RWPE2 (cell line): ENCODE measurements around the gene FMN1.

ENCODE experiments used
- ATAC-seq: fragments of 200-7000 bp; cut with Tn5 transposase; 3 replicates; pipeline ENCODE4 v1.9.1; 2021; ENCODE audit warnings: low read depth
- DNase-seq: peaks from one replicate; pipeline ENCODE4 v3.0.0-alpha.2; 2020; ENCODE audit warnings: low spot score
- H3K27ac ChIP-seq: fragments of 450-650 bp; 2 replicates; pipeline ENCODE4 v1.5.1; 2017; ENCODE audit warnings: mild to moderate bottlenecking; ENCODE audit not compliant: poor library complexity, severe bottlenecking
- H3K27me3 ChIP-seq: fragments of 250-450 bp; sonication (Bioruptor Pico); 2 replicates; pipeline ENCODE4 v1.5.1; 2021; ENCODE audit warnings: mild to moderate bottlenecking, moderate library complexity; ENCODE audit not compliant: insufficient read depth, poor library complexity, severe bottlenecking
- H3K36me3 ChIP-seq: fragments of 250-450 bp; sonication (Bioruptor Pico); 2 replicates; pipeline ENCODE4 v1.5.1; 2020; ENCODE audit warnings: low read depth, mild to moderate bottlenecking, moderate library complexity
- H3K4me1 ChIP-seq: fragments of 250-450 bp; sonication (Bioruptor Pico); 2 replicates; pipeline ENCODE4 v1.5.1; 2021; ENCODE audit warnings: mild to moderate bottlenecking, moderate library complexity; ENCODE audit not compliant: insufficient read depth, poor library complexity, severe bottlenecking
- H3K4me3 ChIP-seq: fragments of 250-450 bp; sonication (Bioruptor Pico); 2 replicates; pipeline ENCODE4 v1.5.1; 2021; ENCODE audit warnings: mild to moderate bottlenecking, moderate library complexity; ENCODE audit not compliant: severe bottlenecking
- H3K9me3 ChIP-seq: fragments of 250-450 bp; sonication (Bioruptor Pico); 2 replicates; pipeline ENCODE4 v1.5.1; 2021; ENCODE audit warnings: mild to moderate bottlenecking, moderate library complexity; ENCODE audit not compliant: severe bottlenecking
- CTCF ChIP-seq: fragments of 450-650 bp; IDR thresholded peaks from one replicate; pipeline ENCODE4 v1.5.1; 2017; ENCODE audit warnings: mild to moderate bottlenecking, moderate library complexity; ENCODE audit not compliant: poor library complexity, severe bottlenecking

Gene FMN1

GRCh38 chr15:32718821-32719716 is 475.4 kb downstream of the FMN1 start:
- peak; percentile 68 for DNase-seq
- Histone ChIP-seq H3K4me1 (no peaks in the 10 kb centered on the region), H3K27ac (no peak overlapping the region), H3K4me3 (peak overlapping the region; percentile 28), H3K27me3 (peaks cover 64% of the 10 kb centered on the region), H3K9me3 (no peaks in the 10 kb centered on the region), H3K36me3 (no peaks in the 10 kb centered on the region)
- peak; percentile 63 for ATAC-seq
- no peak for TF ChIP-seq CTCF

DNA sequence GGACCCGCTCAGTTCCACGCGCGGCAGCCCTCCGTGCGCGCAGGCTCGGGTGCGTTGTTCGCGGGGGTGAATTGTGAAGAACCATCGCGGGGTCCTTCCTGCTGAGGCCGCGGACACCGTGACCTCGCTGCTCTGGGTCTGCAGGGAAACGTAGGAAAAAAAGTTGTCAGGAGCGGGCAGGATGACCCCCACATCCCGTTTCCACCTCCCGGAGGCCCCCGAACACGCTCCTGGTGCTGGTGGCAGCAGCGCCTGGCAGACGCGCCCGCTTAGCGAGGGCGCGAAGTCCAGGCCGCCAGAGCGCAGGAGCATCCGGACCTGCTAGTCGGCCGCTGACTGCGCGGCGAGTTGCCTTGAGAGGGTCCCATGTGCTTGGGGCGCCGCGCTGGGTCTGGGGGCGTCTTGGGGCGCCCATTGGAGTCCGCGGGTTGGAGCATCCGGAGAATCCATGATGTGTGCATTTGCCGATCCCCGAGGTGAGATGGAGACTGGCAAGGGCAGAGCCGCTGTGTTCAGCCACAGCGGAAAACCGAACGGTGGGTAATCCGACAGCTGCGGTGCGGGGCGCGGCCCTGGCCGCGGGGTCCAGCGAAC is 476.2 kb downstream of the FMN1 start:
- Histone ChIP-seq H3K36me3 (no peaks in the 10 kb centered on the region), H3K4me3 (peak overlapping the region; percentile 28), H3K9me3 (no peaks in the 10 kb centered on the region), H3K27ac (no peak overlapping the region), H3K4me1 (no peaks in the 10 kb centered on the region), H3K27me3 (peaks cover 64% of the 10 kb centered on the region)
- TF ChIP-seq CTCF = no peak
- DNase-seq (peak; percentile 69), ATAC-seq (peak; percentile 43)

GRCh38 chr15:32717426-32718226 is 476.9 kb downstream of the FMN1 start, which contains the start of gene GREM1:
GREM1 (plus strand) TSS chr15:32718004; CDS start chr15:32730691, 12,687 bp downstream.
- peaks cover 64% of the 10 kb centered on the region for H3K27me3 ChIP-seq
- TF ChIP-seq CTCF = no peak
- H3K27ac ChIP-seq = no peak within 1 kb of the TSS
- H3K4me3 ChIP-seq = peak within 1 kb of the TSS; percentile 28
- H3K36me3 ChIP-seq = no peaks in the 10 kb centered on the region
- H3K9me3 ChIP-seq = no peaks in the 10 kb centered on the region
- DNase-seq (no peak), ATAC-seq (peak; percentile 20)
- H3K4me1 ChIP-seq = no peaks in the 10 kb centered on the region

- H3K36me3 ChIP-seq = no peaks in the 10 kb centered on the region
- peaks cover 64% of the 10 kb centered on the region for H3K27me3 ChIP-seq
- no peak overlapping the region for H3K27ac ChIP-seq
- TF ChIP-seq CTCF = no peak
- DNase-seq = no peak
- H3K4me1 ChIP-seq = no peaks in the 10 kb centered on the region
- H3K9me3 ChIP-seq = no peaks in the 10 kb centered on the region
- peak overlapping the region; percentile 28 for H3K4me3 ChIP-seq
- no peak for ATAC-seq
Measured at GRCh38 chr15:32716915-32717425, 477.5 kb downstream of the FMN1 start.
